ENCODE data around the gene GREB1. TPM values are rescaled to one million over a fixed set of nuclear protein-coding genes. Genes with fewer than 3 reads are reported as not detected.

GREB1 gene
- total RNA-seq, 1 experiment from 2014 or later, result 0.37 TPM

DNA sequence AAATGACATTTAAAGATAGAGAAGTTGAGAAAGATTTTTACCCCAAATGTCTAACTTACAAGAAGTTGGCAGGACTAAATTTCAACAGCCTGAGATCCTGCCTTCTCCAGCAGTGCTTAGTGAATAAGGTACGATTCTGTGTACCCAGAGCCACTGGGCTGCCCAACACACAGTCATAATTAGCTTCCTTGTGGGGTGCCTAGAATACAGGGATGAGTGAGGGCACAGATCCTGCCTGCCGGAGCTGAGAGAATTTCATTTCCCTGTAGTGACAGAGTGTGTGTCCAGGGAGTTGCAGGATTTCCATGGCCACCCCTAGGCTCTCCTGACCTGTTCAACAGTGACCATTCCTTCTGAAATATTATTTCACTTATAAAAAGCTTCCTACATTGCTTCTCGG, 27.0 kb downstream of the GREB1 start:
- TF ChIP-seq EZH2 (IDR thresholded peaks at IDR 0.05; ENCODE audit: low read depth), result no peak
- TF ChIP-seq, protein P1, sequence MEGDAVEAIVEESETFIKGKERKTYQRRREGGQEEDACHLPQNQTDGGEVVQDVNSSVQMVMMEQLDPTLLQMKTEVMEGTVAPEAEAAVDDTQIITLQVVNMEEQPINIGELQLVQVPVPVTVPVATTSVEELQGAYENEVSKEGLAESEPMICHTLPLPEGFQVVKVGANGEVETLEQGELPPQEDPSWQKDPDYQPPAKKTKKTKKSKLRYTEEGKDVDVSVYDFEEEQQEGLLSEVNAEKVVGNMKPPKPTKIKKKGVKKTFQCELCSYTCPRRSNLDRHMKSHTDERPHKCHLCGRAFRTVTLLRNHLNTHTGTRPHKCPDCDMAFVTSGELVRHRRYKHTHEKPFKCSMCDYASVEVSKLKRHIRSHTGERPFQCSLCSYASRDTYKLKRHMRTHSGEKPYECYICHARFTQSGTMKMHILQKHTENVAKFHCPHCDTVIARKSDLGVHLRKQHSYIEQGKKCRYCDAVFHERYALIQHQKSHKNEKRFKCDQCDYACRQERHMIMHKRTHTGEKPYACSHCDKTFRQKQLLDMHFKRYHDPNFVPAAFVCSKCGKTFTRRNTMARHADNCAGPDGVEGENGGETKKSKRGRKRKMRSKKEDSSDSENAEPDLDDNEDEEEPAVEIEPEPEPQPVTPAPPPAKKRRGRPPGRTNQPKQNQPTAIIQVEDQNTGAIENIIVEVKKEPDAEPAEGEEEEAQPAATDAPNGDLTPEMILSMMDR (conservative IDR thresholded peaks at IDR 0.05), result no peak
- H3K9me2 ChIP-seq (ENCODE audit: insufficient read depth), result no peaks in the 10 kb centered on the region
- H3F3A ChIP-seq (ENCODE audit: insufficient read depth, low read depth), result no peaks in the 10 kb centered on the region
- POLR2A ChIA-PET (ENCODE audit: unreplicated experiment), result no interaction called here
- no peak overlapping the region for H2AFZ ChIP-seq
- no peak overlapping the region for H3K4me3 ChIP-seq
- DNase-seq, result no peak
- BruUV-seq (replicated peaks), result no TSS peak
- H3K4me1 ChIP-seq (replicated peaks; ENCODE audit: insufficient read depth), result no peaks in the 10 kb centered on the region
- no peaks in the 10 kb centered on the region for H3K36me3 ChIP-seq (ENCODE audit: low read depth)
- H4K20me1 ChIP-seq (ENCODE audit: insufficient read depth), result no peaks in the 10 kb centered on the region
- no peaks in the 10 kb centered on the region for H3K9me3 ChIP-seq (ENCODE audit: insufficient read depth, low read depth)
- peaks cover 64% of the 10 kb centered on the region for H3K27me3 ChIP-seq (ENCODE audit: insufficient read depth, low read depth)
- no peaks in the 10 kb centered on the region for H3K79me2 ChIP-seq (ENCODE audit: low read depth)
- H3K27ac ChIP-seq, result no peak overlapping the region
- intact Hi-C loops (cut with micrococcal nuclease; ENCODE audit: unreplicated experiment), result no loop called here
- no peak overlapping the region for H3K4me2 ChIP-seq
- CTCF ChIA-PET, result no interaction called here

DNA sequence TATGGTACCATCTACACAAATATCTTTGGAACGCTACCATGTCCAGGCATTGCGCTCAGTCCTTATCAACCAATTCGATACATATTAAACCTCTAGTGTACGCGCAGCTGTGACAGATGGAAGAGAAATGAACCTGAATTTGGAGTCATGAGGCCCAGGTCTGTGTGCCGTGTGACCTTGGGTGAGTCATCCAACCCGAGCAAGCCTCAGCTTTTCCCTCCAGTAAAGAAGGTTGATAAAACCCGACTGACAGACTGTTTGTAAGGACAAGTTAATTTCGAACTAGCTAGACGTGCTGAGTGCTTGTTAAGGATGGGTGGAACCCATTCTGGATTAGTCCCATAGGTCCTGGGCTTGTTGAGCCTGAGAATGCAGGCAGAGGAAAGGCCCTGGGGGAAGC, 28.2 kb downstream of the GREB1 start:
- H3F3A ChIP-seq (ENCODE audit: insufficient read depth, low read depth), result no peaks in the 10 kb centered on the region
- ChIA-PET CTCF (no interaction called here), POLR2A (ENCODE audit: unreplicated experiment) (interaction anchor here (0.5 to 0.7 kb wide), 2 partner anchors 15 to 104 kb away, joined by 3 to 4 read pairs; no protein-coding TSS in a partner anchor)
- no peak overlapping the region for H2AFZ ChIP-seq
- H3K4me3 ChIP-seq, result no peak overlapping the region
- no peaks in the 10 kb centered on the region for H3K79me2 ChIP-seq (ENCODE audit: low read depth)
- H3K27ac ChIP-seq, result no peak overlapping the region
- no peaks in the 10 kb centered on the region for H3K4me1 ChIP-seq (replicated peaks; ENCODE audit: insufficient read depth)
- BruUV-seq (replicated peaks), result no TSS peak
- H3K4me2 ChIP-seq, result no peak overlapping the region
- no peak for DNase-seq
- H3K36me3 ChIP-seq (ENCODE audit: low read depth), result no peaks in the 10 kb centered on the region
- intact Hi-C loops (cut with micrococcal nuclease; ENCODE audit: unreplicated experiment), result no loop called here
- H3K27me3 ChIP-seq (ENCODE audit: insufficient read depth, low read depth), result peaks cover 61% of the 10 kb centered on the region
- H3K9me2 ChIP-seq (ENCODE audit: insufficient read depth), result no peaks in the 10 kb centered on the region
- TF ChIP-seq, protein P1 (conservative IDR thresholded peaks at IDR 0.05), result no peak
- no peak for TF ChIP-seq EZH2 (IDR thresholded peaks at IDR 0.05; ENCODE audit: low read depth)
- H3K9me3 ChIP-seq (ENCODE audit: insufficient read depth, low read depth), result no peaks in the 10 kb centered on the region
- H4K20me1 ChIP-seq (ENCODE audit: insufficient read depth), result no peaks in the 10 kb centered on the region

DNA sequence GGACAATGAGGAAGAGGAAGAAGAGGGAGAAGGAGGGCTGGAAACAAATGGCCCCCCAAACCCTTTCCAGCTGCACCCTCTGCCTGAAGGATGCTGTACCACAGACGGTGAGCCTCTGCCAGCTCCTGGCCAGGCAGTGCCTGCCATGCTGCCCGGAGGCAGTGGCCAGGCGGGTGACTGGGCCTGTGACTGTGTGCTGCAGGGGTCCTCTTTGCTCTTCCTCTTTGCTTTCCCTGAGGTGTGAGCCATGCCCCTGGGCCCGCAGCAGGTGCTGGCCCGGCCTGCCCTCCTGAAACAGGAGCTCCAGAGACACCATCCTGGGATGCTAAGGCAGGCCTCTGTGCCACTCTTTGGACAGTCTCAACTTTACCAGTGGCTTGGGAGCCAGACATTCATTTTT, 28.6 kb downstream of the GREB1 start:
- H2AFZ ChIP-seq, result no peak overlapping the region
- H3K27ac ChIP-seq, result no peak overlapping the region
- ChIA-PET CTCF (no interaction called here), POLR2A (ENCODE audit: unreplicated experiment) (interaction anchor here (0.7 kb wide), 1 partner anchor 105 kb away, joined by 3 read pairs; no protein-coding TSS in a partner anchor)
- DNase-seq, result no peak
- BruUV-seq (replicated peaks), result no TSS peak
- no peak overlapping the region for H3K4me3 ChIP-seq
- H3K79me2 ChIP-seq (ENCODE audit: low read depth), result no peaks in the 10 kb centered on the region
- no peaks in the 10 kb centered on the region for H3F3A ChIP-seq (ENCODE audit: insufficient read depth, low read depth)
- no peaks in the 10 kb centered on the region for H3K9me3 ChIP-seq (ENCODE audit: insufficient read depth, low read depth)
- no peaks in the 10 kb centered on the region for H3K4me1 ChIP-seq (replicated peaks; ENCODE audit: insufficient read depth)
- TF ChIP-seq, protein P1 (conservative IDR thresholded peaks at IDR 0.05), result no peak
- no peak for TF ChIP-seq EZH2 (IDR thresholded peaks at IDR 0.05; ENCODE audit: low read depth)
- H3K27me3 ChIP-seq (ENCODE audit: insufficient read depth, low read depth), result peaks cover 61% of the 10 kb centered on the region
- no peaks in the 10 kb centered on the region for H3K9me2 ChIP-seq (ENCODE audit: insufficient read depth)
- no peak overlapping the region for H3K4me2 ChIP-seq
- H4K20me1 ChIP-seq (ENCODE audit: insufficient read depth), result no peaks in the 10 kb centered on the region
- H3K36me3 ChIP-seq (ENCODE audit: low read depth), result no peaks in the 10 kb centered on the region
- intact Hi-C loops (cut with micrococcal nuclease; ENCODE audit: unreplicated experiment), result no loop called here
